GM12878 (cell line): ENCODE measurements around the gene SLC9A7. TPM values are rescaled to one million over a fixed set of nuclear protein-coding genes. Genes with fewer than 3 reads are reported as not detected.

Experiments used
- ATAC-seq: fragments of 200-7000 bp; cut with Tn5 transposase; 3 replicates; pipeline ENCODE4 v1.9.1; 2020; ENCODE audit warnings: mild to moderate bottlenecking, moderate library complexity
- BruUV-seq: library from RNA; stranded (reverse); fragments of 400-500 nt; replicated peaks from 2 replicates; lab custom pipeline; 2021; lab: Mats Ljungman, UMichigan
- CTCF ChIA-PET: fragments of 300-600 bp; sonication (Branson Sonifier 250); formaldehyde crosslinking; extraction: SDS; loops from one replicate; lab custom pipeline; 2021; ENCODE audit warnings: inconsistent platforms; lab: Yijun Ruan, JAX
- POLR2A ChIA-PET: fragments of 350-600 bp; formaldehyde crosslinking; extraction: SDS; loops from one replicate; lab custom pipeline; 2021; ENCODE audit warnings: inconsistent platforms; lab: Charles Lee
- RAD21 ChIA-PET: fragments of 300-600 bp; sonication (Branson Sonifier 250); formaldehyde crosslinking; loops from one replicate; lab custom pipeline; 2023; ENCODE audit warnings: antibody characterized with exemption; ENCODE audit not compliant: unreplicated experiment; lab: Charles Lee
- SMC1A ChIA-PET: fragments of 300-600 bp; sonication (Branson Sonifier 250); formaldehyde crosslinking; loops from one replicate; lab custom pipeline; 2023; ENCODE audit not compliant: unreplicated experiment, uncharacterized antibody; lab: Charles Lee
- DNase-seq: peaks from one replicate; pipeline ENCODE4 v3.0.0-alpha.2; 2011; ENCODE audit warnings: low read depth, low spot score
- FAIRE-seq: peaks from 3 replicates; lab custom pipeline; 2011; peaks lifted over from hg19 to GRCh38; lab: Jason Lieb, UNC
- H2AFZ ChIP-seq: 2 replicates; pipeline ENCODE4 v1.6.0; 2011; ENCODE audit warnings: low read depth, low read length, control low read depth; ENCODE audit not compliant: control insufficient read depth
- H3K27ac ChIP-seq: 2 replicates; pipeline ENCODE4 v1.5.1; 2011; ENCODE audit warnings: control low read depth; ENCODE audit not compliant: control insufficient read depth, insufficient read depth
- H3K27me3 ChIP-seq, 2 experiments: replicated peaks in 1 of 2; 2 replicates each; pipeline versions ENCODE4 v1.6.0 to v1.6.1; 2011; ENCODE audit warnings: low read length in 1 of 2; ENCODE audit not compliant: control insufficient read depth in 2 of 2, insufficient read depth in 2 of 2
- H3K36me3 ChIP-seq, 2 experiments: 2 replicates each; pipeline ENCODE4 v1.5.1; 2011; ENCODE audit warnings: low read length in 1 of 2; ENCODE audit not compliant: control insufficient read depth in 2 of 2, insufficient read depth in 2 of 2
- H3K4me1 ChIP-seq: 2 replicates; pipeline ENCODE4 v1.6.1; 2011; ENCODE audit warnings: mild to moderate bottlenecking, low read length, moderate library complexity, mixed read lengths; ENCODE audit not compliant: control insufficient read depth, insufficient read depth
- H3K4me2 ChIP-seq: 2 replicates; pipeline ENCODE4 v1.6.0; 2011; ENCODE audit warnings: control low read depth; ENCODE audit not compliant: control insufficient read depth, insufficient read depth
- H3K4me3 ChIP-seq: fragments of 200-600 bp; sonication (generic); 2 replicates; pipeline ENCODE4 v1.5.1; 2016
- H3K79me2 ChIP-seq: 2 replicates; pipeline ENCODE4 v1.6.0; 2011; ENCODE audit warnings: low read length; ENCODE audit not compliant: control insufficient read depth, insufficient read depth
- H3K9ac ChIP-seq: 2 replicates; pipeline ENCODE4 v1.8.0; 2011; ENCODE audit warnings: low read length, control low read depth, mixed read lengths; ENCODE audit not compliant: control insufficient read depth, insufficient read depth
- H3K9me3 ChIP-seq: replicated peaks from 3 replicates; pipeline ENCODE4 v1.5.1; 2011; ENCODE audit warnings: mild to moderate bottlenecking, low read length; ENCODE audit not compliant: control insufficient read depth, insufficient read depth
- H4K20me1 ChIP-seq: 2 replicates; pipeline ENCODE4 v1.6.0; 2011; ENCODE audit not compliant: control insufficient read depth, insufficient read depth
- CHD2 ChIP-seq: IDR thresholded peaks from 2 replicates; pipeline ENCODE4 v1.6.1; 2011; ENCODE audit warnings: low read depth, low read length, improper control_type of control experiment, borderline replicate concordance
- CREM ChIP-seq: IDR thresholded peaks from 2 replicates; pipeline ENCODE4 v1.6.1; 2014; ENCODE audit warnings: antibody characterized with exemption, low read depth
- ESRRA ChIP-seq: IDR thresholded peaks from 2 replicates; pipeline ENCODE4 v1.6.1; 2012; ENCODE audit warnings: mild to moderate bottlenecking, low read length, improper control_type of control experiment
- FOXM1 ChIP-seq: IDR thresholded peaks from 2 replicates; pipeline ENCODE4 v1.6.1; 2012; ENCODE audit warnings: low read depth, mild to moderate bottlenecking, inconsistent platforms, low read length, moderate library complexity
- LARP7 ChIP-seq: fragments of 450-650 bp; IDR thresholded peaks from 2 replicates; pipeline ENCODE4 v1.6.1; 2017; ENCODE audit warnings: mild to moderate bottlenecking
- MEF2A ChIP-seq: IDR thresholded peaks from 2 replicates; pipeline ENCODE4 v1.6.1; 2011; ENCODE audit warnings: low read depth, mild to moderate bottlenecking, low read length, moderate library complexity; ENCODE audit not compliant: insufficient read depth
- MXI1 ChIP-seq: fragments of 150-350 bp; IDR thresholded peaks from 2 replicates; pipeline ENCODE4 v1.6.1; 2011; ENCODE audit warnings: low read depth, mild to moderate bottlenecking, inconsistent platforms, low read length, improper control_type of control experiment
- NBN ChIP-seq: fragments of 450-650 bp; IDR thresholded peaks from 2 replicates; pipeline ENCODE4 v1.6.1; 2016
- PAX8 ChIP-seq: fragments of 450-650 bp; IDR thresholded peaks from 2 replicates; pipeline ENCODE4 v1.6.1; 2017; ENCODE audit warnings: mild to moderate bottlenecking, moderate library complexity
- POLR2A ChIP-seq: IDR thresholded peaks from 2 replicates; pipeline ENCODE4 v1.6.1; 2011; ENCODE audit warnings: low read depth, mild to moderate bottlenecking, low read length
- POLR2AphosphoS2 ChIP-seq: IDR thresholded peaks from 2 replicates; pipeline ENCODE4 v1.6.1; 2011; ENCODE audit warnings: low read depth, mild to moderate bottlenecking, low read length, improper control_type of control experiment, moderate library complexity
- RAD51 ChIP-seq: fragments of 450-650 bp; IDR thresholded peaks from 2 replicates; pipeline ENCODE4 v1.6.1; 2016; ENCODE audit warnings: moderate library complexity, mild to moderate bottlenecking, inconsistent platforms
- RB1 ChIP-seq: fragments of 450-650 bp; formaldehyde crosslinking; IDR thresholded peaks from 2 replicates; pipeline ENCODE4 v1.6.1; 2017; ENCODE audit warnings: mild to moderate bottlenecking, borderline replicate concordance
- SP1 ChIP-seq: IDR thresholded peaks from one replicate; pipeline ENCODE4 v1.6.1; 2011; ENCODE audit warnings: low read depth, low read length
- TCF3 ChIP-seq: IDR thresholded peaks from 2 replicates; pipeline ENCODE4 v1.6.1; 2012; ENCODE audit warnings: low read depth, mild to moderate bottlenecking, low read length, borderline replicate concordance; ENCODE audit not compliant: insufficient read depth
- ZNF24 ChIP-seq: fragments of 450-650 bp; IDR thresholded peaks from 2 replicates; pipeline ENCODE4 v1.6.1; 2017; ENCODE audit warnings: antibody characterized with exemption, mild to moderate bottlenecking
- ZNF384 ChIP-seq: IDR thresholded peaks from 2 replicates; pipeline ENCODE4 v1.6.1; 2012; ENCODE audit warnings: low read depth, mild to moderate bottlenecking, low read length, improper control_type of control experiment, borderline replicate concordance
- WGBS: methylation state at CpG from one replicate; pipeline ENCODE4 v1.1.6; 2016; ENCODE audit warnings: low lambda C conversion rate; ENCODE audit not compliant: insufficient replicate concordance, insufficient coverage; ENCODE audit errors: missing lambda C conversion rate; 5-methylcytosine and 5-hydroxymethylcytosine counted together
- in situ Hi-C: fragments of 300-500 bp; cut with MboI; formaldehyde crosslinking; loops from 9 replicates; pipeline ENCODE4 v1.14.3; 2018; ENCODE audit warnings: mixed read lengths
- intact Hi-C: fragments of 100-400 bp; cut with micrococcal nuclease; formaldehyde crosslinking; loops from one replicate; pipeline ENCODE4 v1.14.2; 2022; ENCODE audit not compliant: unreplicated experiment
- polyA plus RNA-seq, 11 experiments: library from polyadenylated mRNA; depleted of rRNA in 4 of 11; unstranded in 6 of 11; stranded (reverse) in 5 of 11; fragments of >200 nt; fragmentation: Nextera tagmentation in 4 of 11; fragmentation: Illumina TruSeq in 1 of 11; extraction: Ambion mirVana in 4 of 11; extraction: Trizol in 1 of 11; gene quantifications; 1 replicate in 1 of 11; 2 replicates in 10 of 11; pipeline versions ENCODE4 v1.2.1 to v1.2.3, GENCODE V29; 2011 to 2016; ENCODE audit warnings: inconsistent platforms in 2 of 11, missing spikeins in 2 of 11, low read depth in 1 of 11
- total RNA-seq, 4 experiments: library from RNA; depleted of rRNA in 3 of 4; stranded (reverse); fragments of >200 nt in 3 of 4; fragmentation: Illumina TruSeq in 1 of 4; extraction: Trizol in 1 of 4; gene quantifications; 2 replicates each; pipeline versions ENCODE4 v1.2.1 to v1.2.3, GENCODE V29; 2013 to 2021
- TF ChIP-seq, protein P1 (sequence below), 3 experiments: IDR thresholded peaks in 2 of 3; conservative IDR thresholded peaks in 1 of 3; 2 replicates each; pipeline ENCODE4 v1.5.1; 2011; ENCODE audit warnings: low read depth in 3 of 3, low read length in 3 of 3, mild to moderate bottlenecking in 3 of 3, control low read depth in 2 of 3, moderate library complexity in 2 of 3, inconsistent platforms in 1 of 3, mixed read lengths in 1 of 3; ENCODE audit not compliant: control insufficient read depth in 2 of 3, insufficient read depth in 1 of 3; ENCODE audit errors: extremely low read depth in 1 of 3
- TF ChIP-seq, protein P2 (sequence below): fragments of 450-650 bp; IDR thresholded peaks from 2 replicates; pipeline ENCODE4 v1.6.1; 2018; ENCODE audit warnings: mild to moderate bottlenecking, low read depth, moderate library complexity; ENCODE audit not compliant: partially characterized antibody

Gene SLC9A7
- total and polyA plus RNA-seq, 10 of the 15 experiments (the other 5 are each of a cell fraction or from before 2014, with no cell fraction given), result 5.0 to 62.8 (median 30.5) TPM

GRCh38 chrX:46777971-46778810 lies 19.3 kb upstream of the SLC9A7 start:
- in situ Hi-C loops, result no loop called here
- Histone ChIP-seq H3K79me2 (no peaks in the 10 kb centered on the region), H3K9me3 (no peaks in the 10 kb centered on the region; the same call in 2 of the 3 replicates), H4K20me1 (no peaks in the 10 kb centered on the region)
- RAD21 ChIA-PET, result interaction anchor here (1.0 kb wide), 1 partner anchor 23 kb away, joined by 4 read pairs; no protein-coding TSS in a partner anchor
- CTCF ChIA-PET, result interaction anchor here (0.6 to 1.3 kb wide), 2 partner anchors 13 to 54 kb away, joined by 3 to 4 read pairs; no protein-coding TSS in a partner anchor
- intact Hi-C loops, result no loop called here
- BruUV-seq, result no TSS peak
- TF ChIP-seq NBN (no peak), POLR2AphosphoS2 (no peak), RAD51 (no peak), MEF2A (no peak), MXI1 (no peak), LARP7 (no peak), ZNF24 (no peak), TCF3 (no peak), FOXM1 (no peak), CREM (no peak), RB1 (no peak), CHD2 (no peak), SP1 (no peak), POLR2A (no peak), PAX8 (no peak), ESRRA (no peak), ZNF384 (no peak)
- TF ChIP-seq, protein P1, sequence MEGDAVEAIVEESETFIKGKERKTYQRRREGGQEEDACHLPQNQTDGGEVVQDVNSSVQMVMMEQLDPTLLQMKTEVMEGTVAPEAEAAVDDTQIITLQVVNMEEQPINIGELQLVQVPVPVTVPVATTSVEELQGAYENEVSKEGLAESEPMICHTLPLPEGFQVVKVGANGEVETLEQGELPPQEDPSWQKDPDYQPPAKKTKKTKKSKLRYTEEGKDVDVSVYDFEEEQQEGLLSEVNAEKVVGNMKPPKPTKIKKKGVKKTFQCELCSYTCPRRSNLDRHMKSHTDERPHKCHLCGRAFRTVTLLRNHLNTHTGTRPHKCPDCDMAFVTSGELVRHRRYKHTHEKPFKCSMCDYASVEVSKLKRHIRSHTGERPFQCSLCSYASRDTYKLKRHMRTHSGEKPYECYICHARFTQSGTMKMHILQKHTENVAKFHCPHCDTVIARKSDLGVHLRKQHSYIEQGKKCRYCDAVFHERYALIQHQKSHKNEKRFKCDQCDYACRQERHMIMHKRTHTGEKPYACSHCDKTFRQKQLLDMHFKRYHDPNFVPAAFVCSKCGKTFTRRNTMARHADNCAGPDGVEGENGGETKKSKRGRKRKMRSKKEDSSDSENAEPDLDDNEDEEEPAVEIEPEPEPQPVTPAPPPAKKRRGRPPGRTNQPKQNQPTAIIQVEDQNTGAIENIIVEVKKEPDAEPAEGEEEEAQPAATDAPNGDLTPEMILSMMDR (IDR thresholded peaks at IDR 0.05 in 2 of 3, conservative IDR thresholded peaks at IDR 0.05 in 1 of 3; ENCODE audit: control insufficient read depth in 2 of 3, extremely low read depth in 1 of 3, insufficient read depth in 1 of 3, low read depth in 3 of 3, low read length in 3 of 3), result no peak
- TF ChIP-seq, protein P2, sequence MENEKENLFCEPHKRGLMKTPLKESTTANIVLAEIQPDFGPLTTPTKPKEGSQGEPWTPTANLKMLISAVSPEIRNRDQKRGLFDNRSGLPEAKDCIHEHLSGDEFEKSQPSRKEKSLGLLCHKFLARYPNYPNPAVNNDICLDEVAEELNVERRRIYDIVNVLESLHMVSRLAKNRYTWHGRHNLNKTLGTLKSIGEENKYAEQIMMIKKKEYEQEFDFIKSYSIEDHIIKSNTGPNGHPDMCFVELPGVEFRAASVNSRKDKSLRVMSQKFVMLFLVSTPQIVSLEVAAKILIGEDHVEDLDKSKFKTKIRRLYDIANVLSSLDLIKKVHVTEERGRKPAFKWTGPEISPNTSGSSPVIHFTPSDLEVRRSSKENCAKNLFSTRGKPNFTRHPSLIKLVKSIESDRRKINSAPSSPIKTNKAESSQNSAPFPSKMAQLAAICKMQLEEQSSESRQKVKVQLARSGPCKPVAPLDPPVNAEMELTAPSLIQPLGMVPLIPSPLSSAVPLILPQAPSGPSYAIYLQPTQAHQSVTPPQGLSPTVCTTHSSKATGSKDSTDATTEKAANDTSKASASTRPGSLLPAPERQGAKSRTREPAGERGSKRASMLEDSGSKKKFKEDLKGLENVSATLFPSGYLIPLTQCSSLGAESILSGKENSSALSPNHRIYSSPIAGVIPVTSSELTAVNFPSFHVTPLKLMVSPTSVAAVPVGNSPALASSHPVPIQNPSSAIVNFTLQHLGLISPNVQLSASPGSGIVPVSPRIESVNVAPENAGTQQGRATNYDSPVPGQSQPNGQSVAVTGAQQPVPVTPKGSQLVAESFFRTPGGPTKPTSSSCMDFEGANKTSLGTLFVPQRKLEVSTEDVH, result no peak
- TF ChIP-seq, all 136 proteins: peak for 0
- WGBS, result 52% methylated on average over 7 of the region's 7 CpGs
- Histone ChIP-seq H3K36me3 (no peaks in the 10 kb centered on the region), H2AFZ (no peak overlapping the region), H3K4me2 (no peak overlapping the region), H3K9ac (no peak overlapping the region), H3K27me3 (no peaks in the 10 kb centered on the region), H3K27ac (no peak overlapping the region), H3K4me3 (no peak overlapping the region), H3K4me1 (peaks cover 8% of the 10 kb centered on the region; the same call in 1 of the 2 replicates)
- DNase-seq, result no peak
- POLR2A ChIA-PET, result no interaction called here
- no peak for ATAC-seq
- SMC1A ChIA-PET, result interaction anchor here (0.8 to 2.5 kb wide), 4 partner anchors 9 to 104 kb away, joined by 3 to 9 read pairs (median 4); no protein-coding TSS in a partner anchor
- no peak for FAIRE-seq
